AG09319 (cell line): ENCODE data around the gene S100A13.
A peak's percentile ranks its signal among the peaks of the same experiment; 100 is the strongest.

Experiments used
- DNase-seq: peaks from one replicate; pipeline ENCODE4 v3.0.0-alpha.2; 2010; ENCODE audit warnings: low read depth; ENCODE audit errors: extremely low read depth
- CTCF ChIP-seq: IDR thresholded peaks from 2 replicates; pipeline ENCODE4 v1.5.1; 2011; ENCODE audit warnings: low read depth, mild to moderate bottlenecking, inconsistent platforms, low read length, moderate library complexity

Gene S100A13

GRCh38 chr1:153667439-153667838 is 40.1 kb upstream of the S100A13 start:
- no peak for TF ChIP-seq CTCF

GRCh38 chr1:153663211-153663610 is 35.9 kb upstream of the S100A13 start:
- TF ChIP-seq CTCF: no peak
- no peak for DNase-seq

More at GRCh38 chr1:153667439-153667838, 40.1 kb upstream of the S100A13 start:
- no peak for DNase-seq

- no peak for TF ChIP-seq CTCF
- no peak for DNase-seq
These were observed 35.0 kb upstream of the S100A13 start for GRCh38 chr1:153662269-153662668.

- no peak for DNase-seq
- no peak for TF ChIP-seq CTCF
These were observed 33.9 kb upstream of the S100A13 start for GRCh38 chr1:153661111-153661708.

- TF ChIP-seq CTCF: no peak
These were observed 32.4 kb upstream of the S100A13 start for GRCh38 chr1:153659656-153660055.

GRCh38 chr1:153659175-153659534 is 31.9 kb upstream of the S100A13 start:
- TF ChIP-seq CTCF: no peak

More at GRCh38 chr1:153659656-153660055, 32.4 kb upstream of the S100A13 start:
- DNase-seq: no peak

GRCh38 chr1:153658400-153659174 is 31.3 kb upstream of the S100A13 start, which contains the start of gene SNAPIN:
Gene SNAPIN (plus strand): TSS chr1:153658703. CDS start chr1:153658744, 41 bp downstream.
- peak; percentile 10 for TF ChIP-seq CTCF
- DNase-seq: peak; percentile 54

More at GRCh38 chr1:153659175-153659534, 31.9 kb upstream of the S100A13 start:
- no peak for DNase-seq
